DOHH2 (cell line): ENCODE results near the gene RERG.

Experiments used
- H3F3A ChIP-seq: fragments of 200-600 bp; sonication (generic), shearing (Covaris generic); 2 replicates; pipeline ENCODE4 v1.6.0; 2016; ENCODE audit warnings: antibody characterized with exemption, mild to moderate bottlenecking; ENCODE audit not compliant: control insufficient read depth, insufficient read depth
- H3K27ac ChIP-seq: fragments of 200-600 bp; sonication (generic); 2 replicates; pipeline ENCODE4 v1.5.1; 2014; ENCODE audit warnings: low read depth, mild to moderate bottlenecking, low read length, moderate library complexity
- H3K27me3 ChIP-seq: fragments of 200-600 bp; sonication (generic); 2 replicates; pipeline ENCODE4 v1.6.1; 2014; ENCODE audit warnings: mild to moderate bottlenecking, low read length, mixed read lengths; ENCODE audit not compliant: control insufficient read depth
- H3K36me3 ChIP-seq: fragments of 200-600 bp; sonication (generic); 2 replicates; pipeline ENCODE4 v1.6.1; 2014; ENCODE audit warnings: mild to moderate bottlenecking, low read length, moderate library complexity, mixed read lengths; ENCODE audit not compliant: control insufficient read depth
- H3K4me1 ChIP-seq: fragments of 200-600 bp; sonication (generic); 2 replicates; pipeline ENCODE4 v1.6.1; 2014; ENCODE audit warnings: mild to moderate bottlenecking, low read length, mixed read lengths; ENCODE audit not compliant: control insufficient read depth
- H3K4me2 ChIP-seq: fragments of 200-600 bp; sonication (generic); 2 replicates; pipeline ENCODE4 v1.6.0; 2014; ENCODE audit warnings: mild to moderate bottlenecking, low read length, moderate library complexity
- H3K4me3 ChIP-seq: fragments of 200-600 bp; sonication (generic); 2 replicates; pipeline ENCODE4 v1.5.1; 2014; ENCODE audit warnings: mild to moderate bottlenecking, low read length, mixed read lengths
- H3K79me2 ChIP-seq: fragments of 200-600 bp; sonication (generic); 2 replicates; pipeline ENCODE4 v1.6.1; 2014; ENCODE audit warnings: mild to moderate bottlenecking, low read length, mixed read lengths; ENCODE audit not compliant: control insufficient read depth
- H3K9me2 ChIP-seq: fragments of 200-600 bp; sonication (generic); replicated peaks from 2 replicates; pipeline ENCODE4 v1.6.1; 2014; ENCODE audit warnings: mild to moderate bottlenecking, low read length, mixed read lengths; ENCODE audit not compliant: control insufficient read depth
- H3K9me3 ChIP-seq: fragments of 200-600 bp; sonication (generic); 2 replicates; pipeline ENCODE4 v1.6.1; 2014; ENCODE audit warnings: antibody characterized with exemption, low read length, mixed read lengths; ENCODE audit not compliant: control insufficient read depth, insufficient read depth
- H4K20me1 ChIP-seq: fragments of 200-600 bp; sonication (generic); 2 replicates; pipeline ENCODE4 v1.6.0; 2014; ENCODE audit warnings: low read depth, mild to moderate bottlenecking, antibody characterized with exemption, low read length, moderate library complexity; ENCODE audit not compliant: control insufficient read depth, insufficient read depth
- CTCF ChIP-seq: fragments of 200-600 bp; sonication (generic); IDR thresholded peaks from one replicate; pipeline ENCODE4 v1.5.1; 2014; ENCODE audit warnings: antibody characterized with exemption, mild to moderate bottlenecking, low read depth, low read length; ENCODE audit not compliant: poor library complexity, severe bottlenecking
- EZH2phosphoT487 ChIP-seq: fragments of 200-600 bp; sonication (generic); IDR thresholded peaks from 2 replicates; pipeline ENCODE4 v1.6.1; 2017; ENCODE audit warnings: borderline replicate concordance, mild to moderate bottlenecking, antibody characterized with exemption, low read length, moderate library complexity, mixed read lengths

The RERG gene

GRCh38 chr12:15074351-15074750 is 146.9 kb downstream of the RERG start:
- Histone ChIP-seq H3K79me2 (no peaks in the 10 kb centered on the region), H3K36me3 (no peaks in the 10 kb centered on the region), H3K4me2 (no peak overlapping the region), H3F3A (no peaks in the 10 kb centered on the region), H3K9me2 (no peaks in the 10 kb centered on the region), H3K9me3 (no peaks in the 10 kb centered on the region), H4K20me1 (no peaks in the 10 kb centered on the region), H3K27me3 (no peaks in the 10 kb centered on the region), H3K4me1 (no peaks in the 10 kb centered on the region), H3K27ac (no peak overlapping the region), H3K4me3 (no peak overlapping the region)
- TF ChIP-seq EZH2phosphoT487 (no peak), CTCF (no peak)

DNA sequence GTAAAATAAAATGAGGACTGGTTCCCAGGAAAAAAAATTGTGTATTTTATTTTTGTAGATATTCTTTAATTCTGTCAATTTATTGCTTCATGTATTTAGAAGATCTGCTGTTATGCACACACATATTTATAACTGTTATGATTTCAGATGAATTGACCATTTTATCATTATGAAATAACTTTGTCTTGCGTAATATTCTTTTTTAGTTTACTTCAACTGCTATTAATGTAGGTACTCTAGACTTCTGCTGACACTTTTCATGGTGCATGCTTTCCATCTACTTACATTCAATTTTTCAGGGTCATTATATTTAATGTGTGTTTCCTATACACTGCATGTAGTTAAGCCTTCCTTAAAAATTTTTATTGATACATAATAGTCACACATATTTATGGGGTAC is 162.1 kb downstream of the RERG start:
- Histone ChIP-seq H3F3A (no peaks in the 10 kb centered on the region), H3K36me3 (no peaks in the 10 kb centered on the region), H3K4me1 (no peaks in the 10 kb centered on the region), H3K27ac (no peak overlapping the region), H3K9me3 (no peaks in the 10 kb centered on the region), H4K20me1 (no peaks in the 10 kb centered on the region), H3K9me2 (no peaks in the 10 kb centered on the region), H3K27me3 (no peaks in the 10 kb centered on the region), H3K79me2 (no peaks in the 10 kb centered on the region), H3K4me3 (no peak overlapping the region), H3K4me2 (no peak overlapping the region)
- no peak for TF ChIP-seq EZH2phosphoT487
- TF ChIP-seq CTCF = no peak
